Measurements from ENCODE around the gene PRR11.
"Not testable (repeated sequence)": the region's sequence is repeated elsewhere in the genome, so short reads cannot be mapped to it uniquely, and the experiment has no call there.

The PRR11 gene

GRCh38 chr17:59152925-59153324 is 2.6 kb upstream of the PRR11 start:
- DNase-seq = no peak

DNA sequence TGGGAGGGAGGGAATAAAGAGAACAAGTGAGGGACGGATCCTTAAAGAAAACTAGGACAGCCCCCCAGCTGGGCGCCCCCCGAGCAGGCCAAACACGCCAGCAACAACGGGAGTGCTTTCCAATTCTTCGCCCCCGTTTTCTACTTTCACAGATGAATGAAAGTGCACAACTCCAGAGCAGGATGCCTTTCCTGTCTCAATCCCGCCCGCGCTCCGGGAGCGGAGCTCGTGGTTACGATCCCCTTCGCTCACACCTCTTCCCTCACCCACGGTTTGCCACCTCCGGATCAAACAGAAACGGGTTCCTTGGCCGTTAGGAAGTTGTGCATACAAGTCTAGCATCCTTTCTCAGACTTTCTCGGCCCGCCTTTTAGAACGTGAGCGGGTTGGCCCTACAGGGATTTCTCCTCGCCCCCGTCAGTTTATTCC is 1.2 kb upstream of the PRR11 start:
- peak; percentile 42 for DNase-seq

DNA sequence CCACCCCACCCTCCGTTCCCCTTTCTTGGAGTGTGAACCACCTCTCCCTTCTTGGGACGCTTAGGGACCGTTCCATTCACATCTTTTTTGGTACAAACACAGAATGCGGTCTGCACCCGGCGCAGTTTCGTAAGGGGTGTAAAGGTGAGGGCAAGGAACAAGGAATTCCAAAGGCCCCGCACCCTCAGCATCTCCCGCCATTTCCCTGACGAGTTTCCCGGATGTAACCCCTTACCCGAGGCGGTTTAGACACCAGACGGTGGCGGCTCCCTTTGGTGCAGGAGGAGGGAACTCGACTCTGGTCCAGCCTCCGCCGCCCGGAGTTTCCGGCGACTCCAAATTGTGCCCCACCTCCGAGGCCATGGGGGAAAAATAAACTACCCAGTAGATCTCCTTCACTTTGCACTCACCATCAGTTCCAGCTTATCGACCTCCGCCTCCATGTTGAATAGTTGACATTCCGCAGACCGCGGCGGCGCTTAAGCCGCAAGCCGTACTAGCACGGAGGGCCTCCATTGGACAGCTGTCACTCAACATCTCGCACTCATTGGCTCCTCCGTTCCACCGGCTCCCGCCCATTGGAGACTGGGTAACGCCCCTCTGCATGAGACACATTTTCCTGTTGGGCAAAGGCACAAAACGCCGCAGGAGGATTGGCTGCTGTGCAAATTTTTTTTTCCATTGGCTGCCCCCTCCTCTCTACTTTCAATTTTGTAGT is 666 bp upstream of the PRR11 start, which contains the start of gene SKA2:
Gene SKA2 (minus strand): TSS at position 466 of the 718 bp plus-strand sequence. CDS start 23 bp downstream, at position 443.
- peak; percentile 97 for DNase-seq

DNA sequence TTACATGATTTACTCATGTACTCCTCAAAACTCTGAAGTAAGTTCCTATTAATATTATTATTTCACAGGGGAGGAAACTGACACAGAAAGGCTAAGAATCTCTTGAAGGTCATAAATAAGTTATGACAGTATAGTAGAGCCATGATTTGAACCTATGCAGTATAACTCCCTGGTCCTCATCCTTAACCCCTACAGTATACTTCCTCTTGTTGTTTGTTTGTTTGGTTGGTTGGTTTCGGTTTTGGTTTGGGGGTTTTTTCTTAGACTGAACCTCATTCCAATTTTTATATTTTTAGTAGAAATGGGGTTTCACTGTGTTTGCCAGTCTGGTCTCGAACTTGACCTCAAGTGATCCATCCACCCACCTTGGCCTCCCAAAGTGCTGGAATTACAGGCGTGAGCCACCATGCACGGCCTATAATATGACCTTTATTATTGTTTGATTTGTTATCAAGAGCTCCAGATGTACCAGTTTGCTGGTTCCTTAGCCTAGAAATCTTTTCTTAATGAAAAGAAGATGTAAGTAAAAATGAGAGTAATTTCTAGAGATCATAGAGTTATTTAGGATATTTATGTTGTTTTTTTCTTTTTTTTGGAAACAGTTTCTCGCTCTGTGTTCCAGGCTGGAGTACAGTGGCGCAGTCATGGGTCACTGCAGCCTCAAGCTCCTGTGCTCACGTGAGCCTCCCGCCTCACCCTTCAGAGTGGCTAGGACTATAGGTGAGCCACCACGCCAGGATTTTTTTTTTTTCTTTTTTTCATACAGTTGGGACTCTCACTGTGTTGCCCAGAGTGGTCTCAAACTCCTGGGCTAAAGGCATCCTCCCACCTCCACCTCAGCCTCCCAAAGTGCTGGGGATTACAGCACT is 4.8 kb downstream of the PRR11 start:
- DNase-seq = no peak

- DNase-seq = no peak
Observed at GRCh38 chr17:59161477-59161876, 5.9 kb downstream of the PRR11 start.

DNA sequence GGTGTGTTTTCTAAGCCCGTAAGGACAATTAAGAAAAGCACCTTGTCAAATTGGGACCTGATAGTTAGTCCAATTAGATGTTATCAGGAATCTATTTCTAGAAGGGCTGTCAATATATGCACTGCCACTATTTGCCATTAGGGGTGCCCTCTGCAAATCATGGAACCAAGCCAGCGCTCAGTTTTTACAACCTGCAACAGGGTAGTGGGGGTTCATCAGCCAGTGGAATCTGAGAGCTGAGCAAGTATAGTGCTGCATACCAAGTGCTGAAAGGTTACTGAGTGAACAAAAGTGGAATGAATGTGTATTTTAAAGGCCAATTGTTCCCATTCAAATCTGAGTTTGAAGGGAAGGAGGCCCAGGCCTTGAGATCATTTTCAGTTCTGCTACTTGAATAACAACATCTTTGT is 10.4 kb downstream of the PRR11 start:
- DNase-seq = peak; percentile 52

DNA sequence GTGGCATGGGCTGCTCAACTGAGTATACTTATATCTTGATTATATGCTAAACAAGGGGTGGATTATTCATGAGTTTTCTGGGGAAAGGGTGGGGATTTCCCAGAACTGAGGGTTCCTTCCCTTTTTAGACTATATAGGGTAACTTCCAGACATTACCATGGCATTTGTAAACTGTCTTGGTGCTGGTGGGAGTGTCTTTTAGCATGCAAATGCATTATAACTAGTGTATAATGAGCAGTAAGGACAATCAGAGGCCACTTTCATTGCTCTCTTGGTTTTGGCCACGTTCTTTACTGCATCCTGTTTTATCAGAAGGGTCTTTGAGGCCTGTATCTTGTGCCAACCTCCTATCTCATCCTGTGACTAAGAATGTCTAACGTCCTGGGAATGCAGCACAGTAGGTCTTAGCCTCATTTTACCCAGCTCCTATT is 12.0 kb downstream of the PRR11 start:
- no peak for DNase-seq

DNA sequence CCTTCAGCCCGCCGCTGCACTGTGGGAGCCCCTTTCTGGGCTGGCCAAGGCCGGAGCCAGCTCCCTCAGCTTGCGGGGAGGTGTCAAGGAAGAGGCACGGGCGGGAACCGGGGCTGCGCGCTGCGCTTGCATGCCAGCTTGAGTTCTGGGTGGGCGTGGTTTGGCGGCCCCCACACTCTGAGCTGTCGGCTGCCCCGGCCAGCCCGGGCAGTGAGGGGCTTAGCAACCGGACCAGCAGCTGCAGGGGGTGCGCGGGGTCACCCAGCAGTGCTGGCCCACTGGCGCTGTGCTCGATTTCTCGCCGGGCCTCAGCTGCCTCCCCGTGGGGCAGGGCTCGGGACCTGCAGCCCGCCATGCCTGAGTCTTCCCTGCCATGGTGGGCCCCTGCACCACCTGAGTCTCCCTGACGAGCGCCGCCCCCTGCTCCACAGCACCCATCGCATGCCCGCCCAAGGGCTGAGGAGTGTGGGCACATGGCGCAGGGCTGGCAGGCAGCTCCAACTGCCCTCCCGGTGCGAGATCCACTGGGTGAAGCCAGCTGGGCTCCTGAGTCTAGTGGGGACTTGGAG is 17.0 kb downstream of the PRR11 start:
- DNase-seq = no peak

DNA sequence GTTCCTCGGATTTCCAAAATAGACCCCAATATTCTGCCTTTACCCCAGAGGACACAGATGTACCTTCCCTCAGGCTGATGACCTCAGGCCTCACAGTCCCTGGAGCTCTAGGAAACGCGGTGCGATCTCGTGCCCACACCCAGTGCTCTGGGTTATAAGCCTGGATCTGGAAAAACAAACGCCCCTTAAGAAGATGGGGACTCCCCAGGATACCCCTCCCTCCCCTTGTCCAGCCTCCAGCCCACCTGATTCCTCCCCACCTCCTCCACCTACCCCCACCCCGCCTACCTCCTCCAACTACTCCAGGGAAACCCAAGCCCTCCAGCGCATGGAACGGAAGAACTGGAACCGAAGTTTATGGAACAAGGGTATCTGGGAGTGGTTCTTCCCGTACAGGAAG is 19.1 kb downstream of the PRR11 start:
- no peak for DNase-seq

- no peak for DNase-seq
Observed at GRCh38 chr17:59175076-59175475, 19.5 kb downstream of the PRR11 start.

DNA sequence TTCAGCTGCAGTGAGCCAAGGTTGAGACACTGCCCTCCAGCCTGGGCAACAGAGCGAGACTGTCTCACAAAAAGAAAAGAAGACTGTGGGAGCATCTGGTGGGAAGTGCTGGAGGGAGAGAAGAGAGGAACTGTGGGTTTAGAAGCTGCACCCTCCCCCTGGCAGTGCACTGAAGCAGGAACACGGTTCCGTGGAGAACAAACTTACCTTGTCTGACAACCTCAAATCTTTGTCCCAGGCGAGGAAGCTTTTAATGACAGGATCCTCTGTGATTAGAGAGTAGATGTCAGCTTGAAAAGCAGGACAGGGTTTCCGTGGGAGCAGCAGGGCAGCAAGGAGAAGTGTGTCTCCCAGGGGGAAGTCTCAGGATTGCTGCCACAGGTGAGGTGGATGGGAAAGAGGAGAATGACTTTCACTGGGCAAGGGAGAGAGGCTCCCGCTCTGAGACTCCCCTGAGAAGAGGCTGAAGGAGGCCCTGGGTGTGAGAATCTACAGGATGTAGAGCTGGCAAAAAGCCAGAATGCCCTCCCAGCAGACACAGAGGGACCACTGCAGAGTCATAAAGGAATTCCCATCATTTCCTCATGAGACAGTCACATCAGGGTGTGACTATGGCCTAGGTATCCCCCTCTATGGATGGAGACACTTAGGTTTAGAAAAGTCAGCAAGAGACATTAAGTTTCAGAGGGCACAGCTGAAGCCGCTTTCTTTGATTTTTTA is 22.9 kb downstream of the PRR11 start:
- DNase-seq = no peak

DNA sequence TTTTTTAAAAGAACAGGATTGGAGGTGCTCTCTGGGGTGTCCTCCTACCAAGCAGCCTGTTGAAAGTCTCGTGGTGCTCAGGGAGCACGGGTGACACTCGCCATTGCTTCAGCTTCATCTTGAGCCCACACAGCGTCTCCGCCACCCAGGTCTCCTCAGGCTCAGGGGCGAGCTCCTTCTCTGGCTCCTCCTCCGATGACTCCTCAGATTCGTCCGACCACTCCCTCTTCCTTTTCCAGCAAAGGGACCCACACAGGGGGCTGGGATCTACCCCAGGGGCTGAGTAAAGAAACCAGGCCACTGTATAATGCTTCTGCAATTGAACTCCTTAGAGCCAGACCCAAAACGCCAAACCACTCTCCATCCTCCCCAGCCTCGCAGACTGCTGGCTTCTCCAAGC is 24.1 kb downstream of the PRR11 start:
- not testable (repeated sequence) for DNase-seq

GRCh38 chr17:59180626-59181025 is 25.1 kb downstream of the PRR11 start:
- DNase-seq = no peak

GRCh38 chr17:59181481-59181880 is 25.9 kb downstream of the PRR11 start:
- DNase-seq = no peak

DNA sequence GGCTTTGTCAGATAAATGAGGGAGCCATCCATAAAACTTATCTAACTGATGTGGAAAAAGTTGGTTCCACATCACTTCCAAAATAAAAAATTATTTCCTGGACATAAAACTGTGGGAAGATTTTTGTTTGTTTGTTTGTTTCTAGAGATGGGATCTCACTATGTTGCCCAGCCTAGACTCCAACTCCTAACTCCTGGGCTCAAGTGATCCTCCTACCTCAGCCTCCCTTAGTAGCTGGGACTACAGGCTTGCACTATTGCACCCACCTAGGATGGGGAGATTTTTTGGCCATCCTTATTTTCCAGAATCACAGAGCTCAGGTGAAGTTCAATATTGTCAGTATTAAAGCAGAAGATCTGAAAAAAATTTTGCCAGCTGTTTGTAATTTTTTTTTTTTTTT is 30.5 kb downstream of the PRR11 start:
- no peak for DNase-seq

DNA sequence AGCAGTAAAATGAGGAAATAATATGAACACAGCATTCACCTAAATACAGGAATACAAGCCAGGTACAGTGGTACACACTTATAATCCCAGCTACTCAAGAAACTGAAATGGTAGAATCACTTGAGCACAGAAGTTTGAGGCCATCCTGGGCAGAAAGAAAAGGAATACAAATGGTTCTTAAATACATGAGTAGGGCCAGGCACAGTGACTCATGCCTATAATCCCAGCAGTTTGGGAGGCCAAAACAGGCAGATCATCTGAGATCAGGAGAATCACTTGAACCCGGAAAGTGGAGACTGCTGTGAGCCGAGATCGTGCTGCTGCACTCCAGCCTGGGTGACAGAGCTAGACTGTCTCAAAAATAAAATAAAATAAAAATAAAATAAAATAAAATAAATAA is 31.3 kb downstream of the PRR11 start:
- no peak for DNase-seq

DNA sequence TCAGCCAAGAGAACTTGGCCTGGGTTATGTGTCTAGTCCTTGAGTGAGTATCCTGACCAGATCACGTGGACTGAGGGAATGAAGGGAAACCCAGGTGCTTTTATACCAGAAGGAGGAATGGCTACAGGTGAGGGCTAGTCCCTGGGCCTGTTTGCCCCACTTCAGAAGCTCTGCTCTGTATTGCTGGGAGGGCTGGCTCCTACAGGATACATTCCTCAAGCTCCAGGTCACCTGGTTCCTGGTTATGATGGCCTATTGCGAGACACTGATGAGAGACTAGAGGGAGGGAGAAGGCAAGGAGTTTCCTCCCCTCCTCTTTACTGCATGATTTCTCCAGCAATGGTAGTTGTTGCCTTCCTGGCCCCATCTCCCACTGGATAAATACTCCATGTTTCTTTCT is 35.3 kb downstream of the PRR11 start:
- DNase-seq = no peak

DNA sequence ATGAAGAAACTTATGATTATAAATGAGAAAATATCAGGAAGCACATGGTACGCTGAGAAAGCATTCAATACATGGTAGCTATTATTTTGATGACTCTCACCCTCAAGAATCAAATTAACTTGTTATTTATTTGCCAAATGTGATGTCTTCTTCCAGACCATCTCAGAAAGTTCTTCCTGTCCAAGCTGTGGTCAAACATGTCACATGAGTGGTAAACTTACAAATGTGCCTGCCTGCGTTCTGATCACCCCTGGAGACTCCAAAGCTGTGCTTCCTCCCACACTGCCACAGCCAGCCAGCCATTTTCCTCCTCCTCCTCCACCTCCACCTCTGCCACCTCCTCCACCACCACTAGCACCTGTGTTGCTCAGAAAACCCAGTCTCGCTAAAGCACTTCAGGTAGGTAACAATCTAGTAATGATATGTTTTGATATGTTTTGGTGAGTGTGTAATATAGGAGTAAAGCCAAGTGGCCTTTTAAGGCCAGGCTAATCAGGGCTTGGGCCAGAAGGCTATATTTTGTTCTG is 37.9 kb downstream of the PRR11 start:
- DNase-seq = no peak

DNA sequence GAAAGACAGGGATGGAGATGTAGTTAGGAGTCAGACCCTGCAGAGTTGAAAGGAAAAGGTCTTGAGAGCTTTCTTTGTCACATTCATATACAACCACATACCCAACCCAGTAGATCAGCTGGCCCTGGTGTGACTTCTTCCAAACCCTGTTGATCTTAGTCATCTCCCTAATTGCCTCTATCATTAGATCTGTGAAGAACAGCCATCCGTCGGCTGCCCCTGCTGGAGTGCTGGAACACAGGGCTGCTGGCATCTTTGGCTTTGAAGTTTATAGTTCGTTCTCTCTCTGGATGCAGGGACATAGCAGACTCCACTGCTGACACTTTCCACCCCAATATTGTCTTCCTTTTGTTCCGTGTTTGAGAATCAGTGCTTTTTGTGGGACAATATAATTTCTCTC is 43.9 kb downstream of the PRR11 start:
- DNase-seq = no peak

GRCh38 chr17:59202320-59202719 is 46.8 kb downstream of the PRR11 start:
- no peak for DNase-seq

DNA sequence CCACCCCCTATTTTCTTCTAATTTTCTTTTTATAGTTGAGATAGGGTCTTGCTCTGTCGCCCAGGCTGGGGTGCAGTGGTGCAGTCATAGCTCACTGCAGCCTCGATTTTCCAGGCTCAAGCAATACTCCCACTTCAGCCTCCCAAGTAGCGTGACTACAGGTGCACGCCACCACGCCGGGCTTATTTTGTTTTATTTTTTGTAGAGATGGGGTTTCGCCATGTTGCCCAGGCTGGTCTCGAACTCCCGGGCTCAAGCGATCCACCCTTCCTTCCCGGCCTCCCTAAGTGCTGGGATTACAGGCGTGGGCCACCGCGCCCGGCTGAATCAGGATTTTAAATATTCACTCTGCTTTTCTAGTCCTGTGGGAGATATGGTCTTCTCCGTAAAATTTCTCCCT is 63.8 kb downstream of the PRR11 start:
- DNase-seq = no peak

DNA sequence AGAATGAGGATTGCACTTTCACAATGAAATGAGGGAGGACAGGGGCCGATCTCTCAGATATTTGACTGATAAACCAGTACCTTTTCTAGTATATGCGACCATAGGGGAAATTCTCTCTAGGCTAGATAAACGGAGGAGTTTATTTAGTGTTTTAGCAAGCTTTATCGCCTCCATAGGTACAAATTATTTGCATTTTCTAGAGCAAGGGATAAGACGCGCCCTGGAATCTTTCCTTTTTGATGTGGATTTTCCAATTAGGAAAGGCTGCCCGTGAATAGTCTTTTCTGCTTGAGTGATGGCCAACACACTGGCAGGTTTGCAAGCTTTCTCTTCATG is 64.4 kb downstream of the PRR11 start:
- DNase-seq = no peak
